ENCODE measurements around the gene PACSIN3. TPM values are rescaled to one million over a fixed set of nuclear protein-coding genes. Genes with fewer than 3 reads are reported as not detected.

Gene PACSIN3
- total RNA-seq, 2 experiments from 2014 or later: 1.8 to 2.2 TPM

GRCh38 chr11:47156951-47157350 lies 29.3 kb downstream of the PACSIN3 start:
- no peaks in the 10 kb centered on the region for H3K36me3 Mint-ChIP-seq (ENCODE audit: low read depth)
- no peaks in the 10 kb centered on the region for H3K27me3 Mint-ChIP-seq
- H3K9me3 Mint-ChIP-seq: no peaks in the 10 kb centered on the region
- no peak overlapping the region for H3K27ac Mint-ChIP-seq
- no peak overlapping the region for H3K4me3 Mint-ChIP-seq
- H3K4me1 Mint-ChIP-seq: peaks cover 29% of the 10 kb centered on the region
- ChIA-PET CTCF (interaction anchor here (1.3 kb wide), 1 partner anchor 15 kb away, joined by 3 read pairs; no protein-coding TSS in a partner anchor), POLR2A (no interaction called here)
- DNase-seq: no peak

GRCh38 chr11:47156333-47156732 lies 29.9 kb downstream of the PACSIN3 start:
- no peak overlapping the region for H3K4me3 Mint-ChIP-seq
- H3K27me3 Mint-ChIP-seq: no peaks in the 10 kb centered on the region
- no peaks in the 10 kb centered on the region for H3K9me3 Mint-ChIP-seq
- H3K27ac Mint-ChIP-seq: no peak overlapping the region
- no peaks in the 10 kb centered on the region for H3K36me3 Mint-ChIP-seq (ENCODE audit: low read depth)
- DNase-seq: no peak
- H3K4me1 Mint-ChIP-seq: peaks cover 29% of the 10 kb centered on the region
- ChIA-PET POLR2A (no interaction called here), CTCF (interaction anchor here (0.6 kb wide), 2 partner anchors 79 to 137 kb away, joined by 3 read pairs; no protein-coding TSS in a partner anchor)

GRCh38 chr11:47155879-47156278 lies 30.4 kb downstream of the PACSIN3 start:
- H3K27me3 Mint-ChIP-seq: no peaks in the 10 kb centered on the region
- H3K9me3 Mint-ChIP-seq: no peaks in the 10 kb centered on the region
- ChIA-PET CTCF (interaction anchor here (0.6 to 2.0 kb wide), 4 partner anchors 10 to 251 kb away, joined by 3 to 9 read pairs (median 6); no protein-coding TSS in a partner anchor), POLR2A (no interaction called here)
- DNase-seq: no peak
- no peak overlapping the region for H3K4me3 Mint-ChIP-seq
- H3K27ac Mint-ChIP-seq: peak overlapping the region; percentile 17
- H3K4me1 Mint-ChIP-seq: peaks cover 29% of the 10 kb centered on the region
- no peaks in the 10 kb centered on the region for H3K36me3 Mint-ChIP-seq (ENCODE audit: low read depth)

GRCh38 chr11:47154616-47155570 lies 31.3 kb downstream of the PACSIN3 start:
- peak overlapping the region; percentile 87 for H3K27ac Mint-ChIP-seq
- CTCF ChIA-PET: interaction anchor here (0.7 to 2.0 kb wide), 4 partner anchors 9 to 268 kb away, joined by 3 to 9 read pairs (median 6); no protein-coding TSS in a partner anchor
- DNase-seq: peak; percentile 56

GRCh38 chr11:47152953-47153950 lies 33.0 kb downstream of the PACSIN3 start:
- H3K27ac Mint-ChIP-seq: peak overlapping the region; percentile 65
- POLR2A ChIA-PET: interaction anchor here (1.0 kb wide), 1 partner anchor 201 kb away, joined by 7 read pairs; no protein-coding TSS in a partner anchor
- CTCF ChIA-PET: interaction anchor here (0.7 to 2.5 kb wide), 18 partner anchors 9 to 275 kb away, joined by 3 to 15 read pairs (median 4); partner anchors contain the start of gene ACP2

More at GRCh38 chr11:47154616-47155570, 31.3 kb downstream of the PACSIN3 start:
- Mint-ChIP-seq H3K4me3 (peak overlapping the region; percentile 36), H3K36me3 (ENCODE audit: low read depth) (no peaks in the 10 kb centered on the region), H3K4me1 (peaks cover 29% of the 10 kb centered on the region), H3K9me3 (no peaks in the 10 kb centered on the region), H3K27me3 (no peaks in the 10 kb centered on the region)
- POLR2A ChIA-PET: interaction anchor here (0.6 kb wide), 1 partner anchor 273 kb away, joined by 8 read pairs; no protein-coding TSS in a partner anchor

GRCh38 chr11:47152126-47152952 lies 33.9 kb downstream of the PACSIN3 start:
- no peak for DNase-seq
- H3K27ac Mint-ChIP-seq: peak overlapping the region; percentile 34
- CTCF ChIA-PET: interaction anchor here (0.7 to 2.5 kb wide), 16 partner anchors 11 to 274 kb away, joined by 3 to 15 read pairs (median 4); partner anchors contain the start of gene ACP2
- no peaks in the 10 kb centered on the region for H3K36me3 Mint-ChIP-seq (ENCODE audit: low read depth)
- H3K9me3 Mint-ChIP-seq: no peaks in the 10 kb centered on the region
- H3K27me3 Mint-ChIP-seq: no peaks in the 10 kb centered on the region
- POLR2A ChIA-PET: no interaction called here
- peaks cover 25% of the 10 kb centered on the region for H3K4me1 Mint-ChIP-seq
- H3K4me3 Mint-ChIP-seq: no peak overlapping the region

More at GRCh38 chr11:47152953-47153950, 33.0 kb downstream of the PACSIN3 start:
- Mint-ChIP-seq H3K4me1 (peaks cover 26% of the 10 kb centered on the region), H3K36me3 (ENCODE audit: low read depth) (no peaks in the 10 kb centered on the region), H3K27me3 (no peaks in the 10 kb centered on the region), H3K4me3 (no peak overlapping the region), H3K9me3 (no peaks in the 10 kb centered on the region)
- DNase-seq: peak; percentile 58

- H3K27me3 Mint-ChIP-seq: no peaks in the 10 kb centered on the region
Measured at GRCh38 chr11:47149782-47150181, 36.5 kb downstream of the PACSIN3 start.

GRCh38 chr11:47148903-47149531 lies 37.2 kb downstream of the PACSIN3 start:
- no peak for DNase-seq
- Mint-ChIP-seq H3K4me3 (no peak overlapping the region), H3K27me3 (no peaks in the 10 kb centered on the region), H3K4me1 (peaks cover 9% of the 10 kb centered on the region), H3K27ac (no peak overlapping the region), H3K9me3 (no peaks in the 10 kb centered on the region), H3K36me3 (ENCODE audit: low read depth) (no peaks in the 10 kb centered on the region)
- ChIA-PET CTCF (no interaction called here), POLR2A (no interaction called here)

More at GRCh38 chr11:47149782-47150181, 36.5 kb downstream of the PACSIN3 start:
- Mint-ChIP-seq H3K4me3 (no peak overlapping the region), H3K9me3 (no peaks in the 10 kb centered on the region), H3K36me3 (ENCODE audit: low read depth) (no peaks in the 10 kb centered on the region), H3K4me1 (peaks cover 16% of the 10 kb centered on the region), H3K27ac (no peak overlapping the region)
- CTCF ChIA-PET: no interaction called here
- no peak for DNase-seq
- POLR2A ChIA-PET: no interaction called here

- Mint-ChIP-seq H3K4me1 (peaks cover 4% of the 10 kb centered on the region), H3K36me3 (ENCODE audit: low read depth) (no peaks in the 10 kb centered on the region)
- POLR2A ChIA-PET: no interaction called here
Measured at GRCh38 chr11:47148270-47148669, 38.0 kb downstream of the PACSIN3 start.

GRCh38 chr11:47147681-47148080 lies 38.6 kb downstream of the PACSIN3 start:
- CTCF ChIA-PET: interaction anchor here (1.0 kb wide), 1 partner anchor 70 kb away, joined by 3 read pairs; no protein-coding TSS in a partner anchor
- H3K9me3 Mint-ChIP-seq: no peaks in the 10 kb centered on the region
- no peak overlapping the region for H3K4me3 Mint-ChIP-seq

More at GRCh38 chr11:47148270-47148669, 38.0 kb downstream of the PACSIN3 start:
- DNase-seq: no peak
- H3K9me3 Mint-ChIP-seq: no peaks in the 10 kb centered on the region
- no peak overlapping the region for H3K27ac Mint-ChIP-seq
- no peaks in the 10 kb centered on the region for H3K27me3 Mint-ChIP-seq
- CTCF ChIA-PET: no interaction called here
- H3K4me3 Mint-ChIP-seq: no peak overlapping the region

GRCh38 chr11:47147250-47147649 lies 39.0 kb downstream of the PACSIN3 start:
- Mint-ChIP-seq H3K9me3 (no peaks in the 10 kb centered on the region), H3K36me3 (ENCODE audit: low read depth) (no peaks in the 10 kb centered on the region), H3K27me3 (no peaks in the 10 kb centered on the region), H3K4me3 (no peak overlapping the region), H3K4me1 (no peaks in the 10 kb centered on the region), H3K27ac (no peak overlapping the region)
- ChIA-PET CTCF (interaction anchor here (1.0 to 1.2 kb wide), 2 partner anchors 25 to 70 kb away, joined by 3 read pairs; no protein-coding TSS in a partner anchor), POLR2A (no interaction called here)
- no peak for DNase-seq

More at GRCh38 chr11:47147681-47148080, 38.6 kb downstream of the PACSIN3 start:
- H3K27ac Mint-ChIP-seq: no peak overlapping the region
- POLR2A ChIA-PET: no interaction called here
- no peak for DNase-seq
- no peaks in the 10 kb centered on the region for H3K4me1 Mint-ChIP-seq
- no peaks in the 10 kb centered on the region for H3K27me3 Mint-ChIP-seq
- no peaks in the 10 kb centered on the region for H3K36me3 Mint-ChIP-seq (ENCODE audit: low read depth)
